B cell (primary cell): ENCODE measurements around the gene CEACAM3. TPM values are rescaled to one million over a fixed set of nuclear protein-coding genes. Genes with fewer than 3 reads are reported as not detected.
A peak's percentile ranks its signal among the peaks of the same experiment; 100 is the strongest.

Source experiments
- ATAC-seq: fragments of 200-7000 bp; cut with Tn5 transposase; one replicate; pipeline ENCODE4 v1.10.0; 2021; ENCODE audit warnings: low read depth, mild to moderate bottlenecking, moderate number of reproducible peaks, moderate library complexity
- CTCF ChIA-PET: fragments of 350-600 bp; sonication (Branson Sonifier 250); formaldehyde crosslinking; loops from one replicate; lab custom pipeline; 2021; ENCODE audit warnings: antibody characterized with exemption, inconsistent platforms; lab: Charles Lee
- POLR2A ChIA-PET: fragments of 350-600 bp; sonication (Branson Sonifier 250); formaldehyde crosslinking; loops from one replicate; lab custom pipeline; 2021; ENCODE audit warnings: antibody characterized with exemption; lab: Charles Lee
- DNase-seq: peaks from one replicate; pipeline ENCODE4 v3.0.0; 2013
- H2AFZ ChIP-seq: 2 replicates; pipeline ENCODE4 v1.6.1; 2012; ENCODE audit warnings: mild to moderate bottlenecking, low read depth, low read length; ENCODE audit not compliant: insufficient read depth, poor library complexity, severe bottlenecking
- H3K27ac ChIP-seq, 2 donors: 1 replicate in 1 of 2; 2 replicates in 1 of 2; pipeline ENCODE4 v1.5.1; 2012 to 2013; ENCODE audit warnings: low read length in 2 of 2, mild to moderate bottlenecking in 2 of 2, moderate library complexity in 1 of 2
- H3K27me3 ChIP-seq, 4 experiments: fragments of 200-600 bp in 1 of 4; sonication (generic) in 1 of 4; replicated peaks in 1 of 4; 1 replicate in 2 of 4; 2 replicates in 2 of 4; pipeline versions ENCODE4 v1.6.1 to v1.7.0; 2013 to 2016; ENCODE audit warnings: low read length in 3 of 4, mild to moderate bottlenecking in 2 of 4, mixed read lengths in 1 of 4, moderate library complexity in 1 of 4; ENCODE audit not compliant: insufficient read depth in 4 of 4, control insufficient read depth in 3 of 4; ENCODE audit errors: control extremely low read depth in 1 of 4
- H3K36me3 ChIP-seq, 2 experiments: replicated peaks in 1 of 2; 1 replicate in 1 of 2; 2 replicates in 1 of 2; pipeline versions ENCODE4 v1.6.1 to v1.7.1; 2013; ENCODE audit warnings: low read length in 1 of 2; ENCODE audit not compliant: insufficient read depth in 2 of 2, control insufficient read depth in 1 of 2; ENCODE audit errors: control extremely low read depth in 1 of 2, extremely low read depth in 1 of 2
- H3K4me1 ChIP-seq, 2 donors: fragments of 200-600 bp in 1 of 2; sonication (generic) in 1 of 2; 1 replicate in 1 of 2; 2 replicates in 1 of 2; pipeline versions ENCODE4 v1.5.1 to v1.6.1; 2013 to 2017; ENCODE audit warnings: low read length in 2 of 2; ENCODE audit not compliant: control insufficient read depth in 2 of 2, insufficient read depth in 2 of 2
- H3K4me2 ChIP-seq: replicated peaks from 2 replicates; pipeline ENCODE3; 2012; ENCODE audit warnings: mild to moderate bottlenecking, low read depth, low read length; ENCODE audit not compliant: poor library complexity, severe bottlenecking
- H3K4me3 ChIP-seq, 5 experiments: fragments of 200-600 bp in 1 of 5; sonication (generic) in 1 of 5; 1 replicate in 3 of 5; 2 replicates in 2 of 5; pipeline versions ENCODE4 v1.5.1 to v1.7.0; 2011 to 2016; ENCODE audit warnings: low read length in 4 of 5, mild to moderate bottlenecking in 4 of 5, low read depth in 2 of 5, control low read depth in 1 of 5, moderate library complexity in 1 of 5; ENCODE audit not compliant: insufficient read depth in 1 of 5; ENCODE audit errors: control extremely low read depth in 1 of 5, extremely low read depth in 1 of 5
- H3K79me2 ChIP-seq: fragments of 200-600 bp; sonication (generic); one replicate; pipeline ENCODE4 v1.6.0; 2016; ENCODE audit warnings: low read length; ENCODE audit not compliant: control insufficient read depth, insufficient read depth
- H3K9ac ChIP-seq: fragments of 200-600 bp; sonication (generic); 2 replicates; pipeline ENCODE4 v1.6.1; 2017; ENCODE audit warnings: mild to moderate bottlenecking, low read length, moderate library complexity
- H3K9me3 ChIP-seq, 3 donors: one replicate each; pipeline versions ENCODE4 v1.6.1 to v1.7.1; 2013; ENCODE audit warnings: low read length in 2 of 3; ENCODE audit not compliant: control insufficient read depth in 2 of 3, insufficient read depth in 1 of 3; ENCODE audit errors: control extremely low read depth in 1 of 3
- H4K20me1 ChIP-seq: 2 replicates; pipeline ENCODE4 v1.6.0; 2012; ENCODE audit warnings: mild to moderate bottlenecking, low read length; ENCODE audit not compliant: insufficient read depth, control insufficient read depth, poor library complexity, severe bottlenecking
- H3K27ac Mint-ChIP-seq: one replicate; pipeline ENCODE4 v1.8.0; 2021; ENCODE audit warnings: mixed read lengths
- H3K27me3 Mint-ChIP-seq: one replicate; pipeline ENCODE4 v1.8.0; 2021; ENCODE audit warnings: mixed read lengths
- H3K4me1 Mint-ChIP-seq: one replicate; pipeline ENCODE4 v1.8.0; 2021; ENCODE audit warnings: mixed read lengths
- H3K4me3 Mint-ChIP-seq: one replicate; pipeline ENCODE4 v1.8.0; 2021; ENCODE audit warnings: mixed read lengths
- H3K9me3 Mint-ChIP-seq: one replicate; pipeline ENCODE4 v1.8.0; 2022; ENCODE audit warnings: mixed read lengths; ENCODE audit not compliant: insufficient read depth
- EZH2 ChIP-seq: IDR thresholded peaks from 2 replicates; pipeline ENCODE4 v1.6.1; 2012; ENCODE audit warnings: borderline replicate concordance, low read depth, mild to moderate bottlenecking, moderate library complexity, low read length; ENCODE audit not compliant: insufficient read depth, poor library complexity, severe bottlenecking
- WGBS: methylation state at CpG from one replicate; pipeline ENCODE4 v1.1.5; 2013; ENCODE audit warnings: missing lambda C conversion rate; ENCODE audit not compliant: insufficient coverage; 5-methylcytosine and 5-hydroxymethylcytosine counted together
- intact Hi-C: fragments of 100-400 bp; cut with micrococcal nuclease; formaldehyde crosslinking; loops from one replicate; pipeline ENCODE4 v1.10.0; 2022
- polyA plus RNA-seq: library from polyadenylated mRNA; depleted of rRNA; stranded (reverse); fragments of >200 nt; gene quantifications from 2 replicates; pipeline ENCODE4 v1.2.3, GENCODE V29; 2012
- total RNA-seq, 2 donors: library from RNA; stranded (reverse); fragments of 120-200 nt in 1 of 2; gene quantifications; 1 replicate in 1 of 2; 2 replicates in 1 of 2; pipeline versions ENCODE4 v1.2.3 to v1.2.4, GENCODE V29; 2013 to 2022
- TF ChIP-seq, protein P1 (sequence below): fragments of 200-600 bp; IDR thresholded peaks from one replicate; pipeline ENCODE4 v1.8.0; 2022; ENCODE audit warnings: antibody characterized with exemption, mild to moderate bottlenecking

CEACAM3 gene
- total and polyA plus RNA-seq, 2 donors (not counting 1 experiment from before 2014, with no cell fraction given), result not detected

DNA sequence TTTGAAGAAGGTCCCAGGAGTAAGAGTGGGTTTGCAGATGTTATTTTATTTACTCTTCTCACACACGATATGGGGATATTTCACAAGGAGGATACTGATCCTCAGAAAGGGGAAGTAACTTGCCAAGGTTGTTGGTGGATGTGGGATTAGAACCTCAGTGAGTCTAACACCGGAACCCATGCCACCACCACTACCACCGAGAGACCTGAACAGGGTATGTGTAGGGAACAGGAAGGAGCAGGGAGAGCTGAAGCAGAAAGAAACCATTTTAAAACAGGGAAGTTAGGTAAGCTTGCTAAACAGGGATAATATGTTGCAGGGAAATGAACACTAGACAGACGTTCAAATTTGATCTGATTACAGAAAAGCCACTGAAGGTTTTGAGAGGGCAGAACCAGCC is 11.6 kb upstream of the CEACAM3 start:
- peak overlapping the region; percentile 10 for H3K27ac Mint-ChIP-seq
- no peaks in the 10 kb centered on the region for H3K36me3 ChIP-seq

DNA sequence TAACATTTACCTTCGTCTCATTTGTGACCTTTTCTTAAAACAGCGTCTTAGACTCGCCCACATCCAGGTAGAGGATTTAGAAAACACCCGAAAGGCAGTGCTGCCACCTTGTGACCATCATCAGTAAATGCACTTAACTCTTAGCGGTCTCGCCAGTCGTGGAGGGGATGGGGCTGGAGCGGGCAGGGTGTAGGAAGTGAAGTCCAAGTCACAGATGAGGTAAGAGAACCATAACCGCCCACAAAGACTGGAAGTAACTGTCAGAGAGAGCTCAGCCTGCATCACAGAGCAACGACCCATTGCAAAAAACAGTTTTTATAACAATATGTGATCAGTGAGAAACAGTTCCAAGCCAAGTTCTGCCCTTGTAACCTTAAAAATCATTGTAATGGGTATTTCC is 10.7 kb upstream of the CEACAM3 start:
- ATAC-seq (peak; percentile 93), DNase-seq (peak; percentile 84)
- WGBS, result 0% methylated on average over 1 of the region's 10 CpGs
- TF ChIP-seq, protein P1, sequence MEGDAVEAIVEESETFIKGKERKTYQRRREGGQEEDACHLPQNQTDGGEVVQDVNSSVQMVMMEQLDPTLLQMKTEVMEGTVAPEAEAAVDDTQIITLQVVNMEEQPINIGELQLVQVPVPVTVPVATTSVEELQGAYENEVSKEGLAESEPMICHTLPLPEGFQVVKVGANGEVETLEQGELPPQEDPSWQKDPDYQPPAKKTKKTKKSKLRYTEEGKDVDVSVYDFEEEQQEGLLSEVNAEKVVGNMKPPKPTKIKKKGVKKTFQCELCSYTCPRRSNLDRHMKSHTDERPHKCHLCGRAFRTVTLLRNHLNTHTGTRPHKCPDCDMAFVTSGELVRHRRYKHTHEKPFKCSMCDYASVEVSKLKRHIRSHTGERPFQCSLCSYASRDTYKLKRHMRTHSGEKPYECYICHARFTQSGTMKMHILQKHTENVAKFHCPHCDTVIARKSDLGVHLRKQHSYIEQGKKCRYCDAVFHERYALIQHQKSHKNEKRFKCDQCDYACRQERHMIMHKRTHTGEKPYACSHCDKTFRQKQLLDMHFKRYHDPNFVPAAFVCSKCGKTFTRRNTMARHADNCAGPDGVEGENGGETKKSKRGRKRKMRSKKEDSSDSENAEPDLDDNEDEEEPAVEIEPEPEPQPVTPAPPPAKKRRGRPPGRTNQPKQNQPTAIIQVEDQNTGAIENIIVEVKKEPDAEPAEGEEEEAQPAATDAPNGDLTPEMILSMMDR, result peak; percentile 88
- TF ChIP-seq EZH2, result no peak
- peak overlapping the region; percentile 64 for H3K4me2 ChIP-seq
- H3K9me3 ChIP-seq, result no peaks in the 10 kb centered on the region
- intact Hi-C loops, result loop anchor here (1.0 to 2.0 kb wide), 3 partner anchors 32 to 79 kb away; no protein-coding TSS in a partner anchor
- ChIA-PET POLR2A (interaction anchor here (0.7 kb wide), 1 partner anchor 9 kb away, joined by 7 read pairs; no protein-coding TSS in a partner anchor), CTCF (interaction anchor here (0.7 to 5.3 kb wide), 15 partner anchors 8 to 144 kb away, joined by 3 to 114 read pairs (median 6); partner anchors contain the start of genes CEACAM3 and CEACAM6)
- H2AFZ ChIP-seq, result peak overlapping the region; percentile 46
- H3K9me3 Mint-ChIP-seq, result no peaks in the 10 kb centered on the region
- H3K27me3 Mint-ChIP-seq, result peaks cover 32% of the 10 kb centered on the region
- peaks cover 24 to 26% of the 10 kb centered on the region in 2 donors for H3K4me1 ChIP-seq
- H3K4me3 Mint-ChIP-seq, result peak overlapping the region; percentile 74
- peaks cover 0 to 10% (median 0%) of the 10 kb centered on the region in 4 experiments for H3K27me3 ChIP-seq
- no peaks in the 10 kb centered on the region for H3K36me3 ChIP-seq
- peak overlapping the region; percentile 15 for H3K9ac ChIP-seq
- no peaks in the 10 kb centered on the region for H3K79me2 ChIP-seq
- peaks cover 25% of the 10 kb centered on the region for H3K4me1 Mint-ChIP-seq
- H3K4me3 ChIP-seq, result peak overlapping the region in 2 of 5 experiments; percentile 11 to 22
- H4K20me1 ChIP-seq, result no peaks in the 10 kb centered on the region
- no peak overlapping the region for H3K27ac ChIP-seq
- no peak overlapping the region for H3K27ac Mint-ChIP-seq

More for the DNA sequence above, 11.6 kb upstream of the CEACAM3 start:
- H4K20me1 ChIP-seq, result no peaks in the 10 kb centered on the region
- no peak overlapping the region for H3K4me3 ChIP-seq
- H3K4me1 ChIP-seq, result peaks cover 24 to 26% of the 10 kb centered on the region in 2 donors
- peak overlapping the region; percentile 74 for H3K4me3 Mint-ChIP-seq
- H3K4me1 Mint-ChIP-seq, result peaks cover 25% of the 10 kb centered on the region
- no peaks in the 10 kb centered on the region for H3K79me2 ChIP-seq
- peak overlapping the region in 1 of 2 donors; percentile 16 for H3K27ac ChIP-seq
- DNase-seq (peak; percentile 41), ATAC-seq (no peak)
- TF ChIP-seq EZH2, result no peak
- TF ChIP-seq, protein P1, result no peak
- WGBS, result 10% methylated on average over 1 of the region's 4 CpGs
- H3K4me2 ChIP-seq, result peak overlapping the region; percentile 64
- intact Hi-C loops, result loop anchor here (1.0 to 2.0 kb wide), 3 partner anchors 31 to 78 kb away; no protein-coding TSS in a partner anchor
- no peaks in the 10 kb centered on the region for H3K9me3 Mint-ChIP-seq
- peaks cover 26% of the 10 kb centered on the region for H3K27me3 Mint-ChIP-seq
- peaks cover 0 to 10% (median 0%) of the 10 kb centered on the region in 4 experiments for H3K27me3 ChIP-seq
- H3K9me3 ChIP-seq, result no peaks in the 10 kb centered on the region
- peak overlapping the region; percentile 46 for H2AFZ ChIP-seq
- ChIA-PET CTCF (interaction anchor here (0.7 to 5.3 kb wide), 14 partner anchors 8 to 143 kb away, joined by 3 to 114 read pairs (median 6); partner anchors contain the start of genes CEACAM3 and CEACAM6), POLR2A (no interaction called here)
- peak overlapping the region; percentile 15 for H3K9ac ChIP-seq
